Endothelial cell of hepatic sinusoid (primary cell): Measurements from ENCODE around the gene RAET1L.
"Not testable (repeated sequence)": the region's sequence is repeated elsewhere in the genome, so short reads cannot be mapped to it uniquely, and the experiment has no call there.

ENCODE experiments used
- in situ Hi-C: cut with HindIII; loops from 2 replicates; pipeline ENCODE4 v1.10.0; 2017; ENCODE audit warnings: low sequenced_read_pairs

Gene RAET1L

GRCh38 chr6:150046943-150047342 is 21.6 kb upstream of the RAET1L start:
- in situ Hi-C loops, result no loop called here

- in situ Hi-C loops, result no loop called here
Observed at GRCh38 chr6:150044621-150045145, 19.4 kb upstream of the RAET1L start.

GRCh38 chr6:150043501-150044412 is 18.4 kb upstream of the RAET1L start:
- in situ Hi-C loops, result no loop called here

- in situ Hi-C loops, result no loop called here
Observed at GRCh38 chr6:150043096-150043495, 17.8 kb upstream of the RAET1L start.

- in situ Hi-C loops, result no loop called here
Observed at GRCh38 chr6:150038202-150039062, 13.1 kb upstream of the RAET1L start.

- in situ Hi-C loops, result no loop called here
Observed at GRCh38 chr6:150037526-150038201, 12.3 kb upstream of the RAET1L start.

- in situ Hi-C loops, result no loop called here
Observed at GRCh38 chr6:150036081-150036480, 10.7 kb upstream of the RAET1L start.

GRCh38 chr6:150033207-150033771 is 8.0 kb upstream of the RAET1L start:
- in situ Hi-C loops, result no loop called here

- in situ Hi-C loops, result no loop called here
Observed at GRCh38 chr6:150032598-150032997, 7.3 kb upstream of the RAET1L start.

- in situ Hi-C loops, result no loop called here
Observed at GRCh38 chr6:150030611-150031010, 5.3 kb upstream of the RAET1L start.

- in situ Hi-C loops, result no loop called here
Observed at GRCh38 chr6:150029749-150030148, 4.4 kb upstream of the RAET1L start.

- in situ Hi-C loops, result no loop called here
Observed at GRCh38 chr6:150029276-150029675, 3.9 kb upstream of the RAET1L start.

- in situ Hi-C loops, result no loop called here
Observed at GRCh38 chr6:150028799-150029198, 3.5 kb upstream of the RAET1L start.

- in situ Hi-C loops, result no loop called here
Observed at GRCh38 chr6:150027806-150028565, 2.7 kb upstream of the RAET1L start.

- in situ Hi-C loops, result no loop called here
Observed at GRCh38 chr6:150026976-150027805, 1.9 kb upstream of the RAET1L start.

GRCh38 chr6:150024646-150025155 is 631 bp downstream of the RAET1L start:
- in situ Hi-C loops, result no loop called here

GRCh38 chr6:150024021-150024420 is 1.3 kb downstream of the RAET1L start:
- in situ Hi-C loops, result not testable (repeated sequence)

- in situ Hi-C loops, result not testable (repeated sequence)
Observed at GRCh38 chr6:150021870-150022269, 3.5 kb downstream of the RAET1L start.
